Activated CD8-positive, alpha-beta memory T cell treated with anti-CD3 and anti-CD28 coated beads, Interleukin-2, amount 50 U/mL, for 24 hours (primary cell): ENCODE measurements around the gene RUFY4.

Source experiments
- DNase-seq: peaks from one replicate; pipeline ENCODE4 v3.0.0-alpha.2; 2020; ENCODE audit errors: extremely low read depth

RUFY4 gene, protein sequence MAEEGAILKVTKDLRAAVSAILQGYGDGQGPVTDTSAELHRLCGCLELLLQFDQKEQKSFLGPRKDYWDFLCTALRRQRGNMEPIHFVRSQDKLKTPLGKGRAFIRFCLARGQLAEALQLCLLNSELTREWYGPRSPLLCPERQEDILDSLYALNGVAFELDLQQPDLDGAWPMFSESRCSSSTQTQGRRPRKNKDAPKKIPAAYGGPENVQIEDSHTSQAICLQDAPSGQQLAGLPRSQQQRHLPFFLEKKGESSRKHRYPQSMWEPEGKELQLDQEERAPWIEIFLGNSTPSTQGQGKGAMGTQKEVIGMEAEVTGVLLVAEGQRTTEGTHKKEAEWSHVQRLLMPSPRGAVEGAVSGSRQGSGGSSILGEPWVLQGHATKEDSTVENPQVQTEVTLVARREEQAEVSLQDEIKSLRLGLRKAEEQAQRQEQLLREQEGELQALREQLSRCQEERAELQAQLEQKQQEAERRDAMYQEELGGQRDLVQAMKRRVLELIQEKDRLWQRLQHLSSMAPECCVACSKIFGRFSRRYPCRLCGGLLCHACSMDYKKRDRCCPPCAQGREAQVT

DNA sequence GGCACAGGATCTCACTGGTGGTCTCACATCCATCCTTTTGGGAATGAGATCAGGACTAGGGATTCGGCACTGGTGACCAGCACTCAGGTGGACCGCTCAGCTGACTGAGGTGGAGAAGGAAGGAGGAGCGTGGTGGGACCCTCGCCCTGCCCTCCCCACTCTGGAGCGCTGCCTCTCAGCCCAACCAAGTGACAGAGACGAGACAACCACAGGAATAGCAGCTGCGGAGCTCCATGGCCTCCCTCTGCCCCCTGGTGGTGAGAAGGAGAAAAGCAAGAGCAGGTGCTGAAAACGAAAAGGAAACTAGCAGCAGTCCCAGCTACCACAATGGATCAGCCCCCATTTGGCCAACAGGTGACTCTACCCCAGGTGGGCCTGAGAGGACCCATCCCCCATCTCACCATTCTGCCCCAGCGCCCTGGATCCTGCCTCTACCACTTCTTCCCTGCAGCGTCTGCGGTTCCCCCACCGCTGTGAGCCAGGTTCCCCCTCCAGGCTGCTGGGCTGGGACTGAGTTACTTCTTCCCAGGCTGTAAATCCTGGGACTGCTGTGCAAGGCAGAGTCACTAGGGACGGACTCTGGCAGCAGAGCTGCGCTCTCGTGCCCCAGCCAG is at the start of gene RUFY4:
RUFY4 (plus strand) TSS at position 533 of the 614 bp plus-strand sequence. CDS start 1,353 bp downstream, outside the sequence.
- DNase-seq, result peak; percentile 10

GRCh38 chr2:218019411-218020060 is 49.5 kb upstream of the RUFY4 start:
- DNase-seq, result no peak

DNA sequence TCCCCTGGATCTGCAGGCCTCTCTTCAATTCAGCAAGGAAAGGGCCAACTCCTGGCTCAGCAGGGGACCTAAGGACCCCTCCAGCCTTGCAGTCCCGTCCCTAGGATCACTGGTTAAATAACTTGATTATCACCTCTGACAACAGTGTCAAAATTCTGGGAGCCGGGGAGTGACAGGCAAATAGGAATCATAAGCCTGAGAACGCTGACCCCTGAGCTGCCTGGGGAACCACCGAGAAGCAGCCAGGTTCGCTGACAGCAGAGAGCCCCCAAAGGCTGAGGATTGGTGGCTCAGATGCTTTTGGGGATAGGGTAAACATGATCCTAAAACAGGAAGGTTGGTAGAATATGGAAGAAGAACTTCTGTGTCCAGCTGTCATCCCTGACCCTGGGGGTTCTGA is 48.8 kb upstream of the RUFY4 start:
- DNase-seq, result no peak

- no peak for DNase-seq
Measured at GRCh38 chr2:218020966-218021535, 48.0 kb upstream of the RUFY4 start.

- no peak for DNase-seq
Measured at GRCh38 chr2:218021536-218022071, 47.4 kb upstream of the RUFY4 start.

DNA sequence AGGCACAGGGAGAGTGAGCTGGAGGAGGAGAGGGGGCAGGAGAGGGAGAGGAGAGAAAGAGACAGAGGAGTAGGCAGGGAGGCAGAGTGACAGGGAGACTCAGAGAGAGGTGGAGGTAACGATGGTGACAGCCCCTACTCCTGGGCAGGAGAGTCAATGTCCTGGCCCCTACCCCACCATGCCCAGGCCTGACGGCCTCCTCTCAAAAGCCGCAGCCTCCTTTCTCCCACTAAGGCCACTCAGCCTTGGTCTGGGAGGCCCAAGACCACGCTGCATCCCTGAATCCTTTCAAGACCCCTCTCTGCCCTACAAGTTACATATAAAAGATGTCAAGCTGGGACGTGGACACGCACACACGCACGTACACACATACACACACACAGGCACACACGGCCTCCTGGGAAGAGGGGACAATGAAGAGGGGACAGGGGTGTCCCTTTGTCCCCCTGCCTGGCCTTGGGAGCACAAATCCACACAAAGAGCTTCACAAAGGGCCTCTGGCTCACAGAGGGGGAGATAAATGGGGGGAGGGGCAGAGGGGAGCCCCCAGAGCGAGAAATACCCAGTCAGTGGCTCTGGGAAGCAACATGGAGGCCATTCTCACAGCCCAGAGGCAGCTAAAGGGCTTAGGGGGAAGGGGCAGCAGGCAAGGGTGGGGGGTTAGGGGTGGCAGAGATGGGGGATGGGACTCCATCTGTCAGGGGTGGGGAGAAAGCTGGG is 46.8 kb upstream of the RUFY4 start:
- DNase-seq, result no peak

DNA sequence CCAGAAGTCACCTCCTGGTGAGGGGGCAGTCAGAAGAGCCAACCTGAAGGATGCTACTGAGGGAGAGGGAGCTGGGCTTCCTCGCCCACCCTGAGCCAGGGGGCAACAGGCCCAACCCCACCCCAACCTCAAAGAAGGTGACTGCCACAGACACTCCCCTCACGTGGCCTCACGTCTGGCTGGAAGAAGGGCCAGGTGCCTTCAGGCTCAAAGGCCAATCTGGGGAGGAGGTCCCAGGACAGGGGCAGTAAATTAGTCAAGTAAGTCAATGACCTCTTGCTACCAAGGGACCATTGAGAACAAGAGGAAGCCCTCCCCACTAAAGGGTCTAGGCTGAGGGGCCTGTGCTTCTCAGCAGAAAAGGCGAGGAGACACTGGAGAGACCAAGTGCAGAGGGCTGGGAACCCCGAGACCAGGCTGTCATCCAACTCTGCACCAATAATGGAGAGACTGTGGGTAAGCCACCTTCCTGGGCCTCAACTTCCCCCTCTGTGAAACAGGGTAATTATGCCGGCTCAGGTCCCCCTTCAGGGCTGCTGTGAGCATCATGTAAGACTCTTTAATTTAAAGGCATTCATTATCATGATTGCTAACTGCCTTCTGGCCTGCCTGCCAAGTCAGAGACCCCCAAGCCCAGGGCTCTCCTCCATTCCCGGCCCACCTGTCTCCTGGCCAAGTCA is 46.1 kb upstream of the RUFY4 start:
- DNase-seq, result no peak

DNA sequence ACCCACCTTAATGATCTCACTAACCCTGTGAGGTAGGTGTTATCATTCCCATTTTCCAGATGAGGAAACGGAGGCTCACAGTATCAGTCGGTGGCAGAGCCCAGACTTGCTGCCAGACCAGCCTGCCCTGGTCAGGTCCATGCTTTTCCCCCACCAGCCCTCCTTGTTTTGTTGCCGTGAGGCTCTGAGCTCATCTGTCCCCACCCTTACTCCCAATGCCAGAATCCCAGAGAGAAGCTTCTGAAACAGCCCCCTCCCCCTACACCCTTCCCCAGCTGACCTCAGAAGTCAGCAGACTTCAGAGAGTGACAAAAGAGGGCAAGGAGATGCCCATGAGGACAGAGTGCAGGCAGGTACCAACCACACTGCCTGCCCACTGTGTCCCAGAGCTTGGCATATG is 45.4 kb upstream of the RUFY4 start:
- no peak for DNase-seq

DNA sequence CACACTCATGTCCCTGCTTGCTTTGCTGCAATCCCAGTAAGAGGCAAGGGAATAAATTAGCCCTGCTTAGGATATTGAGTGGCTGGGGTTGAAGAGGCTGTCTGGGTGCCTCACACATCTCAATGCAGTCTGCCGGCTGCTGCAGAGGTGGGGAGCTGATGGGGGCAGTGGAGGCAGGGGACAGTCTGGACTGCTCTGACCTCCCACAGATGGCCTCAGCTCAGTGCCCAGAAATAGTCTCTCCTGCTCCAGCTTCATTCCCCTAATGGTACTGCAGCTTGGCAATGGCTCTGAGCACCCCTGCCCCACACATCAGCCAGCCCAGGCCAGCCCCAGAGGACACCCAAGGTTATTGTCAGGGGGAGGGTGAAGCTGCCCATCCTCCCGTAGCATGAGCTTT is 44.7 kb upstream of the RUFY4 start:
- no peak for DNase-seq

GRCh38 chr2:218024871-218025270 is 44.2 kb upstream of the RUFY4 start:
- no peak for DNase-seq

DNA sequence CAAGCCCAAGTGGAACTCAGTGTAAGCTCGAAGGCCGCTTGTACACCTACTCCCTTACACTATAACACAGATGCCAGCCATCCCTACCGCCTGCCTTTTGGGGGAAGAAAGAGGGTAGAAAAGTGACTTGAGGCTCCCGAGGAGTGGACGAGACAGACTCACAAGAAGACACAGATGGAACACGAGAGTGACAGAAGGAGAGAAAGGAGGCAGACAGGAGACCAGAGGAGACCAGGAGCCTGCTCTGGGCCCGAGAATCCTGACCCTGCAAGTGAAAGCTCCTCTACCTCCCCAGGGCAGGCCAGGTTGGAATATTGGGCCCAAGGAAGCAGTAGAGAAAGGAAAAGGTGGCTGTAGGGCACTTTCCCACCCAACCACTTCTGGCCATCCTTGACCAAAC is 42.8 kb upstream of the RUFY4 start:
- DNase-seq, result no peak

DNA sequence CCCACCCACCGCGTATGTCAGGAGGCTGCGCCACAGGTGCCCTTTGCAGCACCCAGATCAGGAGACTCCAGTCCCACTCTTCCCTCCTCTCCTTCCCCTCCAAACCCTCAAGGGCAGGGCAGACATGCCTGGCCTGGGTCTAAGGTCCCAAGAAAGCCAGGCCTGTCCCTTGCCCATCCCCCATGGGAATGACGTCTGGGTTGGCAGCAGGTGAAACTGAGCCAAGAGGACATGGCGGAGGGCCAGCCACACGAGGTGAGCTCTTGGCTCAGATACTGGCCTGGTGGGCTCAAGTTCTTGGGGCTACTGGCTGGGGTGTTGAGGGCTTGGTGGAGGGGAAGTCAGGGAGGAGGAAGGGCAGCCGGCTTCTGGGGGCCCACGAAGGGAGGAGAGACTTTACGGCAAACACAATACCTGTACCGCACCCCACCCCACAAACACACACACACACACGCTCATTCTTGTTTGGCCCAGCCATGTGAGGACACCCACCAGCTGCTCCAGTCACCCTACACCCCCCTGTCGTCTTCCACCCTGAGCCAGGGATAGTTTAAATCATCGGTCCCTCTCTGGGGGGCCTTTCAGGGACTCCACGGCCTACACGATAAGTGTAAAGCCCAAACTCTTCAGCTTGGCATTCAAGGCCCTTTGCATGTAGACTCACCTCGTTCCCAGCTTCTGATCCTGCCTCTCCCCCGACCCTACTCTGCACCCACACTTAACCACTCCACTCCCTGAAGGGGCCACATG is 42.2 kb upstream of the RUFY4 start:
- DNase-seq, result no peak

- DNase-seq, result no peak
Measured at GRCh38 chr2:218027426-218028188, 41.4 kb upstream of the RUFY4 start.

DNA sequence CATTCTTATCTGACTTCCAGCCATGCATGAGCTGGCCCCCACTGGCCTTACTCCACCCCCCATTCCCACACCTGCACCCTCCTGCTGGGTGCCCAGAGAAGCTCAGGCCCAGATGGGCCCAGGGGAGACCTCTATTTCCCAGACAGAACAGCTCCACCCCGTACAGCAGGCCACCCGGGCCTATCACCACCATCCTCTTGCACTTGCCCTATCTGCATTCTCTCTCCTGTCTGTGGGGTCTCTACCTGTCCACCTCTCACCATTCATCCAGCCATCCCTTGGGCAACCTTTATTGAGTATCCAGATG is 40.9 kb upstream of the RUFY4 start:
- no peak for DNase-seq

GRCh38 chr2:218028562-218029348 is 40.3 kb upstream of the RUFY4 start:
- no peak for DNase-seq

DNA sequence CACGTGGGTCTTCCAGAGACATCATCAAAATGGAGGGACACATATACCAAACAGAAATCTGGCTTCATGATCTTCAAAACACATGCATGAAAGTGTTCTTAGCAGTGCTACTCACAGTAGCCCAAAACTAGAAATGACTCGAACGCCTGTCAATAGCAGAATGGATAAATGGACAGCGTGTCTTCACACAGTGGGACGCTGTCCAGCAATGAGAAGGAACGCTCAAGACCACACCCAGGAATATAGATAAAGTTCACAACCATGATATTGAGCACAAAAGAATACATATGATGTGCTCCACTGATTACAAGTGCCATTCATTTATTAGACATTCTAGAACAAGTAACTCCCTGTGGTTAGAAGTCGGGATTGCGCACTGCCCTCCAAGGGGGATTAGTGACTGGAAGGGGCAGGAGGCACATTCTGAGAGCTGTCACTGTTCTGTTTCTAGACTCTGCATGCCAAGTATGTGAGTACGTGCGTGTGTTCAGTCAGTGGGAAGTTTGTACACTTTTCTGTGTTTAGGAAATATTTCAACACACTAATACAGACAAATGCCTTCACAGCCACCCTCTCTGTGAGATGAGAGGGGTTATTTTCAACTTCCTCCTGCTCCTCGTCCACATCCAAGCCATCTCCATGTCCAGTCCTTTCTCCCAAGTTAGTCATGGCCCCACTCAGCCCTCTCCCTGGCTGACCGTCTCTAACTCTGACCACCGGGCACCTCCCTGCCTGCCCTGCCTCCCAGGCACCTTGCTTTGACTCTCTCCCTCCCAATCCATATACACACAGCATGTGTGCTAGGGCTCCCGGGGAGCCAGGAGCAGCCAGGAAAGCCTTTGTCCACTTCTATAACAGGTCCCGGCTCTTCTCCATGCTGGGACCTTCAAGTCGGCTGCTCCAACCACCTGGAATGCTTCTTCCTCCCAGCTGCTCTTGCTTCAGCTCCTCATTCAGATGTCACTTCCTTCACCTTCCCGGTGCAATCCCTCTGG is 39.4 kb upstream of the RUFY4 start:
- DNase-seq, result no peak
